ENCODE results near the gene CHRM4. TPM values are rescaled to one million over a fixed set of nuclear protein-coding genes. Genes with fewer than 3 reads are reported as not detected.

CHRM4 gene
- total and polyA plus RNA-seq, 2 of the 13 experiments (the other 11 are each of a cell fraction or from before 2014, with no cell fraction given): 0.13 to 0.21 TPM

DNA sequence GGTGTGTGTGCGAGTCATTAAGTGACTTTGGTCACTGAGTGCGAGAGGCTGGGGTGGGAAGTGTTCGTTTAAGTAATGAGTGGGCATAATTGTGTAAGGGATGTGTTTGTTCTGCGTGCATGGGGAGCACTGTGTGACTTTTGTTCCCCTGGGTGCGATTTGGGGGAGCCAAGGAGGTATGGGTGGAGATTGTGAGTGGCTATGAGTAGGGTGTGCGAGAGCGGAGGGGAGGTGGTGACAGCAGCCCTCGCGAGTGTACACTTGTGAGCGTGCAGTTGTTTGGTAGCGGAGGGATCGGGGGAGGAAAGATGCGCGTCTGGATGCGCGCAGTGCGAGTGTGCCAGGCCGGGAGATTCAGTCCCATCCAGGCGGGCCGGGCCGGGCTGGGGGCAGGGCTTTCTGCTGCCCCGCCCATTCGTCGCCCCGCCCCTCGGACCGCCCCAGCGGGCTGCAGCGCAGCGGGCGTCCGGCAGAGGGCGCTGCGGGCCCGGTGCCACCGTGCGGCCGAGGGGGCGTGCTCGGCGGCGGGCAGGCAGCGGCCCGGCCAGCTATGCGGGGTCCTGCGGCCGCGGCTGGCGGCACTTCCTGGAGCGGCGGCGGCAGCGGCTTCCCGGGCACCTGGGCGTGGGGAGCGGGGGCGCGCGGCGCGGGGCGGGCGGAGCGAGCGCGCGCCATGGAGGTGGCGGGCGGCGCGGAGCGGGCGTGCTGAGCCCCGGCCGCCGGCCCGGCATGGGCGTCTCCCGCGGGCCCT, 44.5 kb downstream of the CHRM4 start, which contains the start of gene DGKZ (continued):
- TF ChIP-seq, protein P1, sequence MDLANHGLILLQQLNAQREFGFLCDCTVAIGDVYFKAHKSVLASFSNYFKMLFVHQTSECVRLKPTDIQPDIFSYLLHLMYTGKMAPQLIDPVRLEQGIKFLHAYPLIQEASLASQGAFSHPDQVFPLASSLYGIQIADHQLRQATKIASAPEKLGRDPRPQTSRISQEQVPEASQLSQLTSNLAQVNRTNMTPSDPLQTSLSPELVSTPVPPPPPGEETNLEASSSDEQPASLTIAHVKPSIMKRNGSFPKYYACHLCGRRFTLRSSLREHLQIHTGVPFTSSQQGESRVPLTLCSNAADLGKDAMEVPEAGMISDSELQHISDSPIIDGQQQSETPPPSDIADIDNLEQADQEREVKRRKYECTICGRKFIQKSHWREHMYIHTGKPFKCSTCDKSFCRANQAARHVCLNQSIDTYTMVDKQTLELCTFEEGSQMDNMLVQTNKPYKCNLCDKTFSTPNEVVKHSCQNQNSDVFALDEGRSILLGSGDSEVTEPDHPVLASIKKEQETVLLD (CRISPR knock-in tag; IDR thresholded peaks at IDR 0.05; ENCODE audit: low read depth): peak; percentile 94
- peak; percentile 54; the same call in 1 of the 2 replicates for TF ChIP-seq DR1 (CRISPR knock-in tag; IDR thresholded peaks at IDR 0.05)
- TF ChIP-seq ZNF432 (CRISPR knock-in tag; IDR thresholded peaks at IDR 0.05; ENCODE audit: borderline replicate concordance): no peak
- no peak for TF ChIP-seq ZKSCAN8 (CRISPR knock-in tag; IDR thresholded peaks at IDR 0.05; ENCODE audit: borderline replicate concordance)
- TF ChIP-seq, protein P2, sequence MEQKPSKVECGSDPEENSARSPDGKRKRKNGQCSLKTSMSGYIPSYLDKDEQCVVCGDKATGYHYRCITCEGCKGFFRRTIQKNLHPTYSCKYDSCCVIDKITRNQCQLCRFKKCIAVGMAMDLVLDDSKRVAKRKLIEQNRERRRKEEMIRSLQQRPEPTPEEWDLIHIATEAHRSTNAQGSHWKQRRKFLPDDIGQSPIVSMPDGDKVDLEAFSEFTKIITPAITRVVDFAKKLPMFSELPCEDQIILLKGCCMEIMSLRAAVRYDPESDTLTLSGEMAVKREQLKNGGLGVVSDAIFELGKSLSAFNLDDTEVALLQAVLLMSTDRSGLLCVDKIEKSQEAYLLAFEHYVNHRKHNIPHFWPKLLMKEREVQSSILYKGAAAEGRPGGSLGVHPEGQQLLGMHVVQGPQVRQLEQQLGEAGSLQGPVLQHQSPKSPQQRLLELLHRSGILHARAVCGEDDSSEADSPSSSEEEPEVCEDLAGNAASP (CRISPR knock-in tag; IDR thresholded peaks at IDR 0.05; ENCODE audit: borderline replicate concordance): no peak
- TF ChIP-seq ZNF83 (CRISPR knock-in tag; IDR thresholded peaks at IDR 0.05; ENCODE audit: borderline replicate concordance): no peak
- TF ChIP-seq, protein P3, sequence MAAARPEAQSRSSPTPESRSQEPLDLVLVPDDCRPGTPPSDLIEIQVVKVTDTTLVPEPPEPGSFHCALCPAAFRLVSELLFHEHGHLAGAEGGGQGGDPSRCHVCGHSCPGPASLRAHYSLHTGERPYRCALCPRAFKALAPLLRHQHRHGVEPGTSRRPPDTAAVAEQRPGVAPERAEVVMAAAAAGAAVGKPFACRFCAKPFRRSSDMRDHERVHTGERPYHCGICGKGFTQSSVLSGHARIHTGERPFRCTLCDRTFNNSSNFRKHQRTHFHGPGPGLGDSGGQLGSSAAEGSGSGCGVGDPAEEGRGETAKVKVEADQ (CRISPR knock-in tag; IDR thresholded peaks at IDR 0.05; ENCODE audit: borderline replicate concordance): no peak
- TF ChIP-seq GTF3A (CRISPR knock-in tag; conservative IDR thresholded peaks at IDR 0.05): no peak
- TF ChIP-seq, protein P4, sequence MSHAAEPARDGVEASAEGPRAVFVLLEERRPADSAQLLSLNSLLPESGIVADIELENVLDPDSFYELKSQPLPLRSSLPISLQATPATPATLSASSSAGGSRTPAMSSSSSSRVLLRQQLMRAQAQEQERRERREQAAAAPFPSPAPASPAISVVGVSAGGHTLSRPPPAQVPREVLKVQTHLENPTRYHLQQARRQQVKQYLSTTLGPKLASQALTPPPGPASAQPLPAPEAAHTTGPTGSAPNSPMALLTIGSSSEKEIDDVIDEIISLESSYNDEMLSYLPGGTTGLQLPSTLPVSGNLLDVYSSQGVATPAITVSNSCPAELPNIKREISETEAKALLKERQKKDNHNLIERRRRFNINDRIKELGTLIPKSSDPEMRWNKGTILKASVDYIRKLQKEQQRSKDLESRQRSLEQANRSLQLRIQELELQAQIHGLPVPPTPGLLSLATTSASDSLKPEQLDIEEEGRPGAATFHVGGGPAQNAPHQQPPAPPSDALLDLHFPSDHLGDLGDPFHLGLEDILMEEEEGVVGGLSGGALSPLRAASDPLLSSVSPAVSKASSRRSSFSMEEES (CRISPR knock-in tag; IDR thresholded peaks at IDR 0.05): no peak
- TF ChIP-seq CEBPG (CRISPR knock-in tag; IDR thresholded peaks at IDR 0.05): no peak
- no peak for TF ChIP-seq ZBTB42 (CRISPR knock-in tag; IDR thresholded peaks at IDR 0.05)
- peak; percentile 53 for TF ChIP-seq ARNT2 (CRISPR knock-in tag; IDR thresholded peaks at IDR 0.05; ENCODE audit: low read depth)
- TF ChIP-seq, protein P5, sequence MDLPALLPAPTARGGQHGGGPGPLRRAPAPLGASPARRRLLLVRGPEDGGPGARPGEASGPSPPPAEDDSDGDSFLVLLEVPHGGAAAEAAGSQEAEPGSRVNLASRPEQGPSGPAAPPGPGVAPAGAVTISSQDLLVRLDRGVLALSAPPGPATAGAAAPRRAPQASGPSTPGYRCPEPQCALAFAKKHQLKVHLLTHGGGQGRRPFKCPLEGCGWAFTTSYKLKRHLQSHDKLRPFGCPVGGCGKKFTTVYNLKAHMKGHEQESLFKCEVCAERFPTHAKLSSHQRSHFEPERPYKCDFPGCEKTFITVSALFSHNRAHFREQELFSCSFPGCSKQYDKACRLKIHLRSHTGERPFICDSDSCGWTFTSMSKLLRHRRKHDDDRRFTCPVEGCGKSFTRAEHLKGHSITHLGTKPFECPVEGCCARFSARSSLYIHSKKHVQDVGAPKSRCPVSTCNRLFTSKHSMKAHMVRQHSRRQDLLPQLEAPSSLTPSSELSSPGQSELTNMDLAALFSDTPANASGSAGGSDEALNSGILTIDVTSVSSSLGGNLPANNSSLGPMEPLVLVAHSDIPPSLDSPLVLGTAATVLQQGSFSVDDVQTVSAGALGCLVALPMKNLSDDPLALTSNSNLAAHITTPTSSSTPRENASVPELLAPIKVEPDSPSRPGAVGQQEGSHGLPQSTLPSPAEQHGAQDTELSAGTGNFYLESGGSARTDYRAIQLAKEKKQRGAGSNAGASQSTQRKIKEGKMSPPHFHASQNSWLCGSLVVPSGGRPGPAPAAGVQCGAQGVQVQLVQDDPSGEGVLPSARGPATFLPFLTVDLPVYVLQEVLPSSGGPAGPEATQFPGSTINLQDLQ (CRISPR knock-in tag; IDR thresholded peaks at IDR 0.05): no peak
- TF ChIP-seq ZNF260 (CRISPR knock-in tag; IDR thresholded peaks at IDR 0.05; ENCODE audit: borderline replicate concordance, low read depth): no peak
- TF ChIP-seq RAD21 (CRISPR knock-in tag; IDR thresholded peaks at IDR 0.05): peak; percentile 77
- TF ChIP-seq ZSCAN22 (CRISPR knock-in tag; IDR thresholded peaks at IDR 0.05): no peak
- TF ChIP-seq, protein P6, sequence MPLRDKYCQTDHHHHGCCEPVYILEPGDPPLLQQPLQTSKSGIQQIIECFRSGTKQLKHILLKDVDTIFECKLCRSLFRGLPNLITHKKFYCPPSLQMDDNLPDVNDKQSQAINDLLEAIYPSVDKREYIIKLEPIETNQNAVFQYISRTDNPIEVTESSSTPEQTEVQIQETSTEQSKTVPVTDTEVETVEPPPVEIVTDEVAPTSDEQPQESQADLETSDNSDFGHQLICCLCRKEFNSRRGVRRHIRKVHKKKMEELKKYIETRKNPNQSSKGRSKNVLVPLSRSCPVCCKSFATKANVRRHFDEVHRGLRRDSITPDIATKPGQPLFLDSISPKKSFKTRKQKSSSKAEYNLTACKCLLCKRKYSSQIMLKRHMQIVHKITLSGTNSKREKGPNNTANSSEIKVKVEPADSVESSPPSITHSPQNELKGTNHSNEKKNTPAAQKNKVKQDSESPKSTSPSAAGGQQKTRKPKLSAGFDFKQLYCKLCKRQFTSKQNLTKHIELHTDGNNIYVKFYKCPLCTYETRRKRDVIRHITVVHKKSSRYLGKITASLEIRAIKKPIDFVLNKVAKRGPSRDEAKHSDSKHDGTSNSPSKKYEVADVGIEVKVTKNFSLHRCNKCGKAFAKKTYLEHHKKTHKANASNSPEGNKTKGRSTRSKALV (CRISPR knock-in tag; IDR thresholded peaks at IDR 0.05): no peak
- TF ChIP-seq, protein P7, sequence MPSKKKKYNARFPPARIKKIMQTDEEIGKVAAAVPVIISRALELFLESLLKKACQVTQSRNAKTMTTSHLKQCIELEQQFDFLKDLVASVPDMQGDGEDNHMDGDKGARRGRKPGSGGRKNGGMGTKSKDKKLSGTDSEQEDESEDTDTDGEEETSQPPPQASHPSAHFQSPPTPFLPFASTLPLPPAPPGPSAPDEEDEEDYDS (CRISPR knock-in tag; IDR thresholded peaks at IDR 0.05): peak; percentile 46; the same call in 1 of the 2 replicates
